Parathyroid adenoma (tissue), 2 donors: ENCODE measurements around the gene CUL5.

Experiments
- H2AFZ ChIP-seq: fragments of 300-600 bp; sonication (generic); one replicate; pipeline ENCODE4 v1.7.0; 2017; ENCODE audit warnings: antibody characterized with exemption, mild to moderate bottlenecking
- H3K27ac ChIP-seq: fragments of 300-600 bp; sonication (generic); one replicate; pipeline ENCODE4 v1.7.0; 2017
- H3K27me3 ChIP-seq: fragments of 300-600 bp; sonication (generic); one replicate; pipeline ENCODE4 v1.7.0; 2017; ENCODE audit warnings: low read length; ENCODE audit not compliant: control insufficient read depth, insufficient read depth
- H3K36me3 ChIP-seq: fragments of 300-600 bp; sonication (generic); one replicate; pipeline ENCODE4 v1.7.0; 2017; ENCODE audit warnings: low read length; ENCODE audit not compliant: control insufficient read depth, insufficient read depth
- H3K4me1 ChIP-seq: fragments of 300-600 bp; sonication (generic); one replicate; pipeline ENCODE4 v1.7.0; 2017; ENCODE audit warnings: control low read depth
- H3K4me2 ChIP-seq: fragments of 300-600 bp; sonication (generic); one replicate; pipeline ENCODE4 v1.7.0; 2017; ENCODE audit warnings: low read length
- H3K4me3 ChIP-seq: fragments of 300-600 bp; sonication (generic); one replicate; pipeline ENCODE4 v1.7.0; 2017; ENCODE audit warnings: low read depth, low read length
- H3K79me2 ChIP-seq: fragments of 300-600 bp; sonication (generic); one replicate; pipeline ENCODE4 v1.7.0; 2017; ENCODE audit warnings: control low read depth
- H3K9ac ChIP-seq: fragments of 300-600 bp; sonication (generic); one replicate; pipeline ENCODE4 v1.7.0; 2017; ENCODE audit warnings: mild to moderate bottlenecking
- H3K9me3 ChIP-seq: fragments of 300-600 bp; sonication (generic); one replicate; pipeline ENCODE4 v1.7.0; 2017; ENCODE audit warnings: low read length; ENCODE audit not compliant: control insufficient read depth
- CTCF ChIP-seq: fragments of 300-600 bp; sonication (generic); IDR thresholded peaks from one replicate; pipeline ENCODE4 v1.7.0; 2017; ENCODE audit warnings: antibody characterized with exemption, mild to moderate bottlenecking
- donor health status: primary hyperparathyroidism.

Gene CUL5

GRCh38 chr11:108142304-108142703 is 133.6 kb downstream of the CUL5 start:
- Histone ChIP-seq H3K9me3 (no peaks in the 10 kb centered on the region), H3K4me2 (no peak overlapping the region), H3K36me3 (no peaks in the 10 kb centered on the region), H3K4me3 (no peak overlapping the region), H3K9ac (no peak overlapping the region), H3K27ac (no peak overlapping the region), H2AFZ (no peak overlapping the region), H3K4me1 (no peaks in the 10 kb centered on the region), H3K79me2 (no peaks in the 10 kb centered on the region), H3K27me3 (no peaks in the 10 kb centered on the region)
- TF ChIP-seq CTCF: no peak

- no peak overlapping the region for H3K4me2 ChIP-seq
- H3K27ac ChIP-seq: no peak overlapping the region
- H3K9me3 ChIP-seq: no peaks in the 10 kb centered on the region
- H2AFZ ChIP-seq: no peak overlapping the region
- no peaks in the 10 kb centered on the region for H3K27me3 ChIP-seq
- H3K79me2 ChIP-seq: no peaks in the 10 kb centered on the region
- H3K9ac ChIP-seq: no peak overlapping the region
- H3K36me3 ChIP-seq: no peaks in the 10 kb centered on the region
- H3K4me1 ChIP-seq: no peaks in the 10 kb centered on the region
- H3K4me3 ChIP-seq: no peak overlapping the region
- no peak for TF ChIP-seq CTCF
These were observed 135.9 kb downstream of the CUL5 start for GRCh38 chr11:108144615-108145014.

- Histone ChIP-seq H3K79me2 (no peaks in the 10 kb centered on the region), H3K4me1 (no peaks in the 10 kb centered on the region), H3K9me3 (no peaks in the 10 kb centered on the region), H3K27ac (no peak overlapping the region), H3K4me2 (no peak overlapping the region), H3K4me3 (no peak overlapping the region), H2AFZ (no peak overlapping the region), H3K9ac (no peak overlapping the region), H3K27me3 (no peaks in the 10 kb centered on the region), H3K36me3 (no peaks in the 10 kb centered on the region)
- no peak for TF ChIP-seq CTCF
These were observed 138.5 kb downstream of the CUL5 start for GRCh38 chr11:108147150-108147549.

GRCh38 chr11:108148556-108148955 is 139.9 kb downstream of the CUL5 start:
- no peaks in the 10 kb centered on the region for H3K4me1 ChIP-seq
- no peak overlapping the region for H3K4me3 ChIP-seq
- no peaks in the 10 kb centered on the region for H3K9me3 ChIP-seq
- no peaks in the 10 kb centered on the region for H3K36me3 ChIP-seq
- H3K27me3 ChIP-seq: no peaks in the 10 kb centered on the region
- no peak overlapping the region for H3K27ac ChIP-seq
- no peak for TF ChIP-seq CTCF
- H2AFZ ChIP-seq: no peak overlapping the region
- H3K79me2 ChIP-seq: no peaks in the 10 kb centered on the region
- no peak overlapping the region for H3K4me2 ChIP-seq
- H3K9ac ChIP-seq: no peak overlapping the region

- no peaks in the 10 kb centered on the region for H3K79me2 ChIP-seq
- no peaks in the 10 kb centered on the region for H3K4me1 ChIP-seq
- H3K9ac ChIP-seq: no peak overlapping the region
- H3K27me3 ChIP-seq: no peaks in the 10 kb centered on the region
- H2AFZ ChIP-seq: no peak overlapping the region
- no peak for TF ChIP-seq CTCF
- H3K27ac ChIP-seq: no peak overlapping the region
- no peaks in the 10 kb centered on the region for H3K9me3 ChIP-seq
- H3K4me3 ChIP-seq: no peak overlapping the region
- H3K4me2 ChIP-seq: no peak overlapping the region
- H3K36me3 ChIP-seq: no peaks in the 10 kb centered on the region
These were observed 145.9 kb downstream of the CUL5 start for GRCh38 chr11:108154591-108154990.
